MM.1S (cell line): Measurements from ENCODE around the gene RIIAD1.

Experiments
- DNase-seq: peaks from one replicate; pipeline ENCODE4 v3.0.0-alpha.2; 2015
- H2AFZ ChIP-seq: fragments of 300-600 bp; sonication (generic); 2 replicates; pipeline ENCODE4 v1.6.0; 2016; ENCODE audit warnings: antibody characterized with exemption, low read length
- H3F3A ChIP-seq: fragments of 300-600 bp; sonication (generic); 2 replicates; pipeline ENCODE4 v1.6.1; 2016; ENCODE audit warnings: mild to moderate bottlenecking, antibody characterized with exemption, low read length, moderate library complexity, mixed read lengths; ENCODE audit not compliant: insufficient read depth
- H3K27ac ChIP-seq: fragments of 300-600 bp; sonication (generic); 2 replicates; pipeline ENCODE4 v1.5.1; 2016; ENCODE audit warnings: mild to moderate bottlenecking, low read length
- H3K27me3 ChIP-seq: fragments of 300-600 bp; sonication (generic); replicated peaks from 2 replicates; pipeline ENCODE4 v1.6.0; 2016; ENCODE audit warnings: low read length; ENCODE audit not compliant: insufficient read depth
- H3K36me3 ChIP-seq: fragments of 300-600 bp; sonication (generic); replicated peaks from 2 replicates; pipeline ENCODE4 v1.6.1; 2016; ENCODE audit warnings: mild to moderate bottlenecking, low read length, mixed read lengths; ENCODE audit not compliant: insufficient read depth
- H3K4me1 ChIP-seq: fragments of 300-600 bp; sonication (generic); 2 replicates; pipeline ENCODE4 v1.6.1; 2016; ENCODE audit warnings: low read length, mixed read lengths
- H3K4me2 ChIP-seq: fragments of 300-600 bp; sonication (generic); 2 replicates; pipeline ENCODE4 v1.6.0; 2016; ENCODE audit warnings: low read depth, low read length
- H3K4me3 ChIP-seq: fragments of 300-600 bp; sonication (generic); 2 replicates; pipeline ENCODE4 v1.5.1; 2016; ENCODE audit warnings: low read length, mixed read lengths
- H3K79me2 ChIP-seq: fragments of 300-600 bp; sonication (generic); 2 replicates; pipeline ENCODE4 v1.6.1; 2016; ENCODE audit warnings: mixed run types, low read length, mixed read lengths
- H3K9ac ChIP-seq: fragments of 300-600 bp; sonication (generic); 2 replicates; pipeline ENCODE4 v1.6.1; 2016; ENCODE audit warnings: low read length, mixed read lengths
- H3K9me2 ChIP-seq: fragments of 300-600 bp; sonication (generic); replicated peaks from 2 replicates; pipeline ENCODE4 v1.6.1; 2016; ENCODE audit warnings: mild to moderate bottlenecking, low read length, mixed read lengths; ENCODE audit not compliant: insufficient read depth
- H3K9me3 ChIP-seq: fragments of 300-600 bp; sonication (generic); replicated peaks from 2 replicates; pipeline ENCODE4 v1.6.1; 2016; ENCODE audit warnings: mild to moderate bottlenecking, low read length, mixed read lengths; ENCODE audit not compliant: insufficient read depth
- H4K20me1 ChIP-seq: fragments of 300-600 bp; sonication (generic); 2 replicates; pipeline ENCODE4 v1.6.1; 2016; ENCODE audit warnings: mild to moderate bottlenecking, low read length, moderate library complexity, mixed read lengths; ENCODE audit not compliant: insufficient read depth
- CTCF ChIP-seq: fragments of 300-600 bp; sonication (generic); IDR thresholded peaks from 2 replicates; pipeline ENCODE4 v1.5.1; 2016; ENCODE audit warnings: antibody characterized with exemption, low read length, mixed read lengths
- EZH2 ChIP-seq: fragments of 300-600 bp; sonication (generic); optimal IDR thresholded peaks from 2 replicates; pipeline ENCODE3; 2017; ENCODE audit warnings: low read depth, mild to moderate bottlenecking, antibody characterized with exemption, low read length, mixed read lengths
- EZH2phosphoT487 ChIP-seq: fragments of 300-600 bp; sonication (generic); IDR thresholded peaks from 2 replicates; pipeline ENCODE4 v1.6.1; 2018; ENCODE audit warnings: antibody characterized with exemption, low read length

The RIIAD1 gene

GRCh38 chr1:151728151-151729054 is 7.1 kb downstream of the RIIAD1 start:
- H3K27me3 ChIP-seq = peaks cover 43% of the 10 kb centered on the region
- H4K20me1 ChIP-seq = no peaks in the 10 kb centered on the region
- H2AFZ ChIP-seq = no peak overlapping the region
- no peaks in the 10 kb centered on the region for H3K9me3 ChIP-seq
- H3K9ac ChIP-seq = no peak overlapping the region
- no peaks in the 10 kb centered on the region for H3K9me2 ChIP-seq
- no peaks in the 10 kb centered on the region for H3K79me2 ChIP-seq
- no peak overlapping the region for H3K4me3 ChIP-seq
- no peaks in the 10 kb centered on the region for H3K4me1 ChIP-seq
- H3K4me2 ChIP-seq = no peak overlapping the region
- no peak for DNase-seq
- TF ChIP-seq EZH2 (no peak), CTCF (no peak), EZH2phosphoT487 (no peak)
- no peaks in the 10 kb centered on the region for H3F3A ChIP-seq
- H3K27ac ChIP-seq = no peak overlapping the region
- H3K36me3 ChIP-seq = no peaks in the 10 kb centered on the region

GRCh38 chr1:151729157-151729965 is 8.0 kb downstream of the RIIAD1 start:
- Histone ChIP-seq H3F3A (no peaks in the 10 kb centered on the region), H3K9me3 (no peaks in the 10 kb centered on the region), H3K9me2 (no peaks in the 10 kb centered on the region), H3K4me2 (no peak overlapping the region), H3K4me3 (no peak overlapping the region), H3K36me3 (no peaks in the 10 kb centered on the region), H3K27me3 (peaks cover 35% of the 10 kb centered on the region), H3K4me1 (no peaks in the 10 kb centered on the region), H2AFZ (no peak overlapping the region), H3K79me2 (no peaks in the 10 kb centered on the region), H3K9ac (no peak overlapping the region), H3K27ac (no peak overlapping the region), H4K20me1 (no peaks in the 10 kb centered on the region)
- no peak for DNase-seq
- TF ChIP-seq EZH2phosphoT487 (no peak), CTCF (no peak), EZH2 (no peak)

GRCh38 chr1:151729966-151730291 is 8.6 kb downstream of the RIIAD1 start:
- H3K27me3 ChIP-seq = peaks cover 32% of the 10 kb centered on the region

More at GRCh38 chr1:151729966-151730291, 8.6 kb downstream of the RIIAD1 start:
- Histone ChIP-seq H3K4me1 (no peaks in the 10 kb centered on the region), H2AFZ (no peak overlapping the region), H3F3A (no peaks in the 10 kb centered on the region), H3K9me2 (no peaks in the 10 kb centered on the region), H3K4me3 (no peak overlapping the region), H3K36me3 (no peaks in the 10 kb centered on the region), H4K20me1 (no peaks in the 10 kb centered on the region), H3K9me3 (no peaks in the 10 kb centered on the region), H3K27ac (no peak overlapping the region), H3K9ac (no peak overlapping the region), H3K79me2 (no peaks in the 10 kb centered on the region), H3K4me2 (no peak overlapping the region)
- TF ChIP-seq EZH2 = no peak
- no peak for TF ChIP-seq CTCF
- TF ChIP-seq EZH2phosphoT487 = no peak
- no peak for DNase-seq
